ENCODE results near the gene TMEM184B.

The TMEM184B gene

DNA sequence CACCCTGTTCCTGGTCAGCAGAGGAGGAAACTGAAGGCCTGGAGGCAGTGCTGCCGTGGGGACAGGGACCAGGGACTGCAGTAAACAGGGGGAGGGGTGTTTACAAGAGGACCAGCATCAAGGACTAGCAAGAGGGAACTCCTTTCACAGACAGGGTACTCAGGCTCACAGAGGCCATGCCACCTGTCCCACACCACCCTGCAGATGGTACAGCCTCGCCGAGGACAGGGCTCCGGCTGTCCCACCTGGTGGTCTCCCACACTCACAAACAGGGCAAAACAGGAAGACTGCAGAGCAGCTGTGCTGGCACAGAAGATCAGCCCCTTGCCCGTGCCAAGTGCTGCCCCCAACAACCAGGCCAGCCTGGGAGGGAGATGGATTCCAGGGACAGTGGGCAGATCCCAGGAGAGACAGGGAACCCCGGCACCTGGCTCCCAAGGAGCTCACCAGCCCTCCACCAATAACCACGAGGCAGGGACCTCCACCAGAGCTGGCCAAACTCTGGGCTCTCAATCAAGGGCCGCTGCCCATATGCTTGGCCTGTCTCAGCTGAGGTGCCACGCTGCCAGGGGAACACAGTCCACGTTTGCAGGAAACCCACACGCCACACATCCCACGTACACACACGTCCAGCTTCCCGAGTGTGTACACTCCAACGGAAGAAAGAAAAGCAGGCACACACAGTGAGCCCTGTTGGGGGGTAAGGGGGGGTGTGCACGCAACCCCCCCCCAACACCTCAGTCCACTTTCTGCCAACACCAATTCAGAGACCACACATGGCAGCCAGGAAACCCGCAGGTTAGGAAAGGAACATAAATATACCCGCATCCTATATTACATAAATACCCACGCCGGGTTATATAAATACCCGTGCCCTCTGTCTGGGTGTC lies 42.4 kb upstream of the TMEM184B start:
- peak overlapping the region; percentile 69 for H3K4me3 ChIP-seq (ENCODE audit: insufficient read depth, low read depth, low read length, poor library complexity, severe bottlenecking)
- H3K9me3 ChIP-seq (ENCODE audit: control insufficient read depth, low read length) = no peaks in the 10 kb centered on the region
- H3K36me3 ChIP-seq (ENCODE audit: control insufficient read depth, insufficient read depth, low read length) = peaks cover 4% of the 10 kb centered on the region
- no peaks in the 10 kb centered on the region for H3K27me3 ChIP-seq (replicated peaks; ENCODE audit: control insufficient read depth, insufficient read depth, low read length, poor library complexity, severe bottlenecking)
- peak overlapping the region; percentile 84 for H3K27ac ChIP-seq (ENCODE audit: insufficient read depth, low read length, poor library complexity, severe bottlenecking)
- peaks cover 44% of the 10 kb centered on the region for H3K4me1 ChIP-seq (ENCODE audit: control insufficient read depth, insufficient read depth, low read length, poor library complexity, severe bottlenecking)
- peak; percentile 14 to 18 (median 17) for DNase-seq

- no peaks in the 10 kb centered on the region for H3K27me3 ChIP-seq (replicated peaks; ENCODE audit: control insufficient read depth, insufficient read depth, low read length, poor library complexity, severe bottlenecking)
- H3K4me3 ChIP-seq (ENCODE audit: insufficient read depth, low read depth, low read length, poor library complexity, severe bottlenecking) = no peak overlapping the region
- peaks cover 44% of the 10 kb centered on the region for H3K4me1 ChIP-seq (ENCODE audit: control insufficient read depth, insufficient read depth, low read length, poor library complexity, severe bottlenecking)
- peak overlapping the region; percentile 84 for H3K27ac ChIP-seq (ENCODE audit: insufficient read depth, low read length, poor library complexity, severe bottlenecking)
- no peak for DNase-seq
- peaks cover 4% of the 10 kb centered on the region for H3K36me3 ChIP-seq (ENCODE audit: control insufficient read depth, insufficient read depth, low read length)
- H3K9me3 ChIP-seq (ENCODE audit: control insufficient read depth, low read length) = no peaks in the 10 kb centered on the region
These were observed 41.5 kb upstream of the TMEM184B start for GRCh38 chr22:38314051-38314932.

DNA sequence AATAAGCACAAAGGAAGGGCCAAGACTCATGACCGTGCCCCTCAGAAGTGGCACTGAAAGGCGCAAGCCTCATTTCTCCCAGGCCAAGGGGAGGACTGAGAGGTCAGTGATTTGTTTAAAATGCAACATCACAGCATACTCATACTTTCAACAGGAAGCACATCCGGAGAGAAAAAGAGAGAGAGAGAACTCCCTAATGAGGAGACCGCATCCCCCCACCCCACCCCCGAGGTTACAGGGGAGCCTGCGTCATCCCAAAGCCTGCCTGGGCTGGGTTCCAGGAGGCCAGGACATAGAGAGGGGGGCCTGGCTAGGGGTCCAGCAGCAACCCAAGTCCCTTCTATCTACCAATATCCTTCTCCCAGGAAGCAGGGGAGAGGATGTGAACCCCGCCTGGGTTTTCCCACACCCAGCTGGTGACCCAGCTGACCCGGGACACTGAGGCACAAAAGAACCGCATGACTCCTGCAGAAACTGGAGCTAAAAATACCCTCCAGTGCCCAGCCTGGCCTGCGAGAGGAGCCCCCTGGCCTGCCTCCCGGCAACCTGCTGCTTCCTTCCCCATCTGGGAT lies 40.7 kb upstream of the TMEM184B start:
- peaks cover 9% of the 10 kb centered on the region for H3K36me3 ChIP-seq (ENCODE audit: control insufficient read depth, insufficient read depth, low read length)
- H3K27me3 ChIP-seq (replicated peaks; ENCODE audit: control insufficient read depth, insufficient read depth, low read length, poor library complexity, severe bottlenecking) = no peaks in the 10 kb centered on the region
- DNase-seq = no peak
- H3K27ac ChIP-seq (ENCODE audit: insufficient read depth, low read length, poor library complexity, severe bottlenecking) = no peak overlapping the region
- H3K4me1 ChIP-seq (ENCODE audit: control insufficient read depth, insufficient read depth, low read length, poor library complexity, severe bottlenecking) = peaks cover 44% of the 10 kb centered on the region
- no peak overlapping the region for H3K4me3 ChIP-seq (ENCODE audit: insufficient read depth, low read depth, low read length, poor library complexity, severe bottlenecking)
- H3K9me3 ChIP-seq (ENCODE audit: control insufficient read depth, low read length) = no peaks in the 10 kb centered on the region

- Histone ChIP-seq H3K27me3 (replicated peaks; ENCODE audit: control insufficient read depth, insufficient read depth, low read length, poor library complexity, severe bottlenecking) (no peaks in the 10 kb centered on the region), H3K4me1 (ENCODE audit: control insufficient read depth, insufficient read depth, low read length, poor library complexity, severe bottlenecking) (peaks cover 40% of the 10 kb centered on the region), H3K9me3 (ENCODE audit: control insufficient read depth, low read length) (no peaks in the 10 kb centered on the region), H3K27ac (ENCODE audit: insufficient read depth, low read length, poor library complexity, severe bottlenecking) (no peak overlapping the region), H3K36me3 (ENCODE audit: control insufficient read depth, insufficient read depth, low read length) (peaks cover 9% of the 10 kb centered on the region), H3K4me3 (ENCODE audit: insufficient read depth, low read depth, low read length, poor library complexity, severe bottlenecking) (no peak overlapping the region)
- DNase-seq = no peak
These were observed 39.5 kb upstream of the TMEM184B start for GRCh38 chr22:38312261-38312800.

GRCh38 chr22:38311323-38311620 lies 38.5 kb upstream of the TMEM184B start:
- H3K4me1 ChIP-seq (ENCODE audit: control insufficient read depth, insufficient read depth, low read length, poor library complexity, severe bottlenecking) = peaks cover 38% of the 10 kb centered on the region
- no peak overlapping the region for H3K27ac ChIP-seq (ENCODE audit: insufficient read depth, low read length, poor library complexity, severe bottlenecking)
- no peaks in the 10 kb centered on the region for H3K9me3 ChIP-seq (ENCODE audit: control insufficient read depth, low read length)
- H3K36me3 ChIP-seq (ENCODE audit: control insufficient read depth, insufficient read depth, low read length) = peaks cover 9% of the 10 kb centered on the region
- H3K27me3 ChIP-seq (replicated peaks; ENCODE audit: control insufficient read depth, insufficient read depth, low read length, poor library complexity, severe bottlenecking) = no peaks in the 10 kb centered on the region
- no peak for DNase-seq
- no peak overlapping the region for H3K4me3 ChIP-seq (ENCODE audit: insufficient read depth, low read depth, low read length, poor library complexity, severe bottlenecking)

GRCh38 chr22:38310518-38311322 lies 37.9 kb upstream of the TMEM184B start:
- Histone ChIP-seq H3K36me3 (ENCODE audit: control insufficient read depth, insufficient read depth, low read length) (peaks cover 9% of the 10 kb centered on the region), H3K4me3 (ENCODE audit: insufficient read depth, low read depth, low read length, poor library complexity, severe bottlenecking) (no peak overlapping the region), H3K9me3 (ENCODE audit: control insufficient read depth, low read length) (no peaks in the 10 kb centered on the region), H3K27ac (ENCODE audit: insufficient read depth, low read length, poor library complexity, severe bottlenecking) (no peak overlapping the region), H3K27me3 (replicated peaks; ENCODE audit: control insufficient read depth, insufficient read depth, low read length, poor library complexity, severe bottlenecking) (no peaks in the 10 kb centered on the region), H3K4me1 (ENCODE audit: control insufficient read depth, insufficient read depth, low read length, poor library complexity, severe bottlenecking) (peaks cover 35% of the 10 kb centered on the region)
- DNase-seq = no peak

DNA sequence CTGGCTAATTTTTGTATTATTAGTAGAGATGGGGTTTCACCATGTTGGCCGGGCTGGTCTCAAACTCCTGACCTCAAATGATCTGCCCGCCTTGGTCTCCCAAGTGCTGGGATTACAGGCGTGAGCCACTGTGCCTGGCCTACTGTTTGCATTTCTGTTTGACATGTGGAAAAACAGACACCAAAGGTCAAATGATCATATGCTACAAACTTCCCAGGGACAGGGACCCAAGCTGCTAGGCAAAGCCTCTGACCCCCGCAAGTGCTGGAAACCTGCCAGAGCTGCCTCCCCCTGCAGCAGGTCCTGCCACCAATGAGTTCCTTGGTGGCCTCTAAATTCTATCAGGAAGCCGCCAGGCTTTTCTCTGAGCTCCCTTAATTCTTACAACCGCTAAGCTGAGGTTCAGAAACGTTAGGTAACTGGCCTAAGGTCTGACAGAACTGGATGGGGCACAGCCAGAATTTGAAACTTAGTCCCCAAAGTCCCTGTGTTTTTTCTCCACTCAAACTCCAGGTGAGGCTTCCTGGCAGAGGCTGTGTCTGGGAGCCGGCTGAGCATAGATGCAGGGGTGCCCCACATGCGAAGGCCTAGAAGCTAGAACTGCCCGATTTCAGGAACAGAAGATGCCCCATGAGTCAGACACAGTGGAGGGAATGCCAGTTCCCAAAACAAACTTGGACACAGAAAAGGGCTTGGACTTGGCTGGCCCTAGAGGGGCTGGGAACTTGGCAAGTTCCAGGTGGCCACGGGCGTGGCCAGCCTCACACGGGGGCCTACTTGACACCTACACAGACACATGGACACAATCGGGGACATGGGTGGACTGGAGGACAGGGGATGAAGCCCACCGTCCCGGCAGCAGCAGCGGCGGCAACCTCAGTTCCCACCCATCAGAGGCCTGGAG lies 37.1 kb upstream of the TMEM184B start:
- Histone ChIP-seq H3K4me3 (ENCODE audit: insufficient read depth, low read depth, low read length, poor library complexity, severe bottlenecking) (no peak overlapping the region), H3K27ac (ENCODE audit: insufficient read depth, low read length, poor library complexity, severe bottlenecking) (no peak overlapping the region)

DNA sequence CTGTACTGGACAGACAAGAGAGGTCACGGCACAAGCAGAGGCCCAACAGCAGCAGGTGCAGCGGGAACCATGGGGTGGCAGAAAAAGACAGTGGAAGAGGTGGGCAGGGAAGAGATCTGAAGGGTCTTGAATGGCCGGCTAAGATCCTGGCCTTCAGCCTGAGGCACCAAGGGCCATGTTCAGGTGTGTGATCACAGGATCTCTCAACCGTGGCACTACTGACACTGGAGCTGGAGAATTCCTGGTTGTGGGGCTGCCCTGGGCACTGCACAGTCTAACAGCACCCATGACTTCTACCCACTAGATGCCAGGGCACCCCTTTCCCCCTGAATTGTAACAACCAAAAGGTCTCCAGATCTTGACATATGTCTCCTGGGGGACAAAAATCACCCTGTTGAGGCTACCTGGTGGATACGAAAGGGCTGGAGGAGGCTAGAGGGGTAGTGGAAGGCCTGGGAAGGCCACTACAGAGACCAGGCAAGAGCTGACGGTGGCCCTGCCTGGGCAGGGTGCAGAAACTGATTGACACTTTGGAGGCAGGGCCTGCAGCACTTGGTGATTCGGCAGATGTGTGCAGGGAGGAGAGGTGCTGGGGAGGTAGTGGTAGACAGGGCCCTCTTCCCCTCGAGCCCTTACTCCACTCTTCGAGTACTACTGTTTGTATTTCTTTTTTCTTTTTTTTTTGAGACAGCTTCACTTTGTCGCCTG lies 36.1 kb upstream of the TMEM184B start:
- peaks cover 10% of the 10 kb centered on the region for H3K36me3 ChIP-seq (ENCODE audit: control insufficient read depth, insufficient read depth, low read length)
- H3K27me3 ChIP-seq (replicated peaks; ENCODE audit: control insufficient read depth, insufficient read depth, low read length, poor library complexity, severe bottlenecking) = no peaks in the 10 kb centered on the region
- H3K27ac ChIP-seq (ENCODE audit: insufficient read depth, low read length, poor library complexity, severe bottlenecking) = no peak overlapping the region
- no peaks in the 10 kb centered on the region for H3K9me3 ChIP-seq (ENCODE audit: control insufficient read depth, low read length)
- peaks cover 21% of the 10 kb centered on the region for H3K4me1 ChIP-seq (ENCODE audit: control insufficient read depth, insufficient read depth, low read length, poor library complexity, severe bottlenecking)
- no peak for DNase-seq
- H3K4me3 ChIP-seq (ENCODE audit: insufficient read depth, low read depth, low read length, poor library complexity, severe bottlenecking) = no peak overlapping the region

More for the DNA sequence above, 37.1 kb upstream of the TMEM184B start:
- Histone ChIP-seq H3K4me1 (ENCODE audit: control insufficient read depth, insufficient read depth, low read length, poor library complexity, severe bottlenecking) (peaks cover 30% of the 10 kb centered on the region), H3K36me3 (ENCODE audit: control insufficient read depth, insufficient read depth, low read length) (peaks cover 9% of the 10 kb centered on the region), H3K9me3 (ENCODE audit: control insufficient read depth, low read length) (no peaks in the 10 kb centered on the region), H3K27me3 (replicated peaks; ENCODE audit: control insufficient read depth, insufficient read depth, low read length, poor library complexity, severe bottlenecking) (no peaks in the 10 kb centered on the region)
- DNase-seq = no peak
